ENCODE data around the gene PSD2.

DNA sequence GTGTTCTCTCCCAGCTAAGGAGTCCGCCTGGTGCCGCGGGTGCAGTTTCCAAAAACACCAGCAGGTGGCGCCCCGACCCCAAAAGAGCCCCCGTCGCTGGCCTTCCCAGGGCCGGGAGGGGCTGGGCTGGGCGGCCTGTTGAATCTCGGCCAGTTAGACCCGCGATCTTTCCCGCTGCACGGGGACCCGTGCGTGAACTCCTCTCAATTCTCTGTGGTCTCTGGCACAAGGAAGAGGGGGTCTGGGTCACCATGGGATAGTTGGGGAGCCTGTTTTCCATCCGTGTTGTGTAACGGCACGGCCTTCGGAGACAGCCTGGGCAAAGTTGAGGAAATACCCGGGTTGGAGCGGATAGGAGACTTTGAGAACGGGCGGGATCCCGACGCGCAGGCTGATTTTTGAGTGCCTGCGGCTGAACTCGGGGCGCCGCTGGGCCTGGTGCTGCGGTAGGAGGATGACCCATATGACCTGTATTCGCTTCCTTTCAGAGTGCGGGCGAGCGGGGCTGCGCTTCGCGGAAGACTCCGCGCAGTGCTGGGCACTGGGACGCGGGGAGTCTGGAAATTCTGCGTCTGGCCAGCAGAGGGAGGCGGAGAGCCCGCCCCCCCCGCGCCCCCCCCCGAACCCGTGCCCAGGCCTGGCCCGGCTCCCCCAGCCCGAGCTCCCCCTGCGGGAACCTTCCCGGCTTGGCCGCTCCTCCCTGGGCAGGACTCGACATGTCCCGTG, 7.9 kb upstream of the PSD2 start:
- TF ChIP-seq, protein P1, sequence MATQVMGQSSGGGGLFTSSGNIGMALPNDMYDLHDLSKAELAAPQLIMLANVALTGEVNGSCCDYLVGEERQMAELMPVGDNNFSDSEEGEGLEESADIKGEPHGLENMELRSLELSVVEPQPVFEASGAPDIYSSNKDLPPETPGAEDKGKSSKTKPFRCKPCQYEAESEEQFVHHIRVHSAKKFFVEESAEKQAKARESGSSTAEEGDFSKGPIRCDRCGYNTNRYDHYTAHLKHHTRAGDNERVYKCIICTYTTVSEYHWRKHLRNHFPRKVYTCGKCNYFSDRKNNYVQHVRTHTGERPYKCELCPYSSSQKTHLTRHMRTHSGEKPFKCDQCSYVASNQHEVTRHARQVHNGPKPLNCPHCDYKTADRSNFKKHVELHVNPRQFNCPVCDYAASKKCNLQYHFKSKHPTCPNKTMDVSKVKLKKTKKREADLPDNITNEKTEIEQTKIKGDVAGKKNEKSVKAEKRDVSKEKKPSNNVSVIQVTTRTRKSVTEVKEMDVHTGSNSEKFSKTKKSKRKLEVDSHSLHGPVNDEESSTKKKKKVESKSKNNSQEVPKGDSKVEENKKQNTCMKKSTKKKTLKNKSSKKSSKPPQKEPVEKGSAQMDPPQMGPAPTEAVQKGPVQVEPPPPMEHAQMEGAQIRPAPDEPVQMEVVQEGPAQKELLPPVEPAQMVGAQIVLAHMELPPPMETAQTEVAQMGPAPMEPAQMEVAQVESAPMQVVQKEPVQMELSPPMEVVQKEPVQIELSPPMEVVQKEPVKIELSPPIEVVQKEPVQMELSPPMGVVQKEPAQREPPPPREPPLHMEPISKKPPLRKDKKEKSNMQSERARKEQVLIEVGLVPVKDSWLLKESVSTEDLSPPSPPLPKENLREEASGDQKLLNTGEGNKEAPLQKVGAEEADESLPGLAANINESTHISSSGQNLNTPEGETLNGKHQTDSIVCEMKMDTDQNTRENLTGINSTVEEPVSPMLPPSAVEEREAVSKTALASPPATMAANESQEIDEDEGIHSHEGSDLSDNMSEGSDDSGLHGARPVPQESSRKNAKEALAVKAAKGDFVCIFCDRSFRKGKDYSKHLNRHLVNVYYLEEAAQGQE (IDR thresholded peaks at IDR 0.05; ENCODE audit: insufficient replicate concordance, low read depth) = no peak
- TF ChIP-seq POLR2AphosphoS5 (IDR thresholded peaks at IDR 0.05; ENCODE audit: low read depth) = no peak

Measured in HL-60 (cell line).